ENCODE data around the gene SNX32. TPM values are rescaled to one million over a fixed set of nuclear protein-coding genes. Genes with fewer than 3 reads are reported as not detected.

The SNX32 gene
- total and polyA plus RNA-seq, 9 of the 15 experiments (the other 6 are each of a cell fraction or from before 2014, with no cell fraction given): 0.03 TPM; not detected in 7

DNA sequence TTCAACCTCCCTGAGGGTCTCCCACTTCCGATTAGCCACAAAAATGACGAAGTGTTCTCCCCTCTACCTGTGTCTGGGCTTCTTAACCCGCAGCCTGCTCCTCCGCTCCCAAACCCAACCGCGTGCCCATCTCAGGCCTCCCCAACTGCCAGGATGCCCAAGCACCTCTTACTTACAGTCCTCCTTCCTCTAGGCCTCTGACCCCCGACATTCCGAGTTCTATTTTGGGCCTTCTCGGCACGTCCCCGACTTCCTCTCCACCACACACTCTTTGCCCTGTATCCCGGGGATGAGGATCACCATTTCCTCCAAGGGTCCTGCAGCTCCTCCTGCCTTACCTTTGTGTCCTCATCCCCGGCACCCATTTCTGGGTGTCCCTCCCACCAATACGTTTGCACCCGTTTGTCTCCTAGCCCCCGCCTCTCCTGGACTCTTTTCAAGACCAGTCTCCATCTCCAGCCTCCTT lies 26.1 kb downstream of the SNX32 start (continued):
- TF ChIP-seq FOXK1 (CRISPR knock-in tag; IDR thresholded peaks at IDR 0.05; ENCODE audit: borderline replicate concordance) (no peak), KDM4B (IDR thresholded peaks at IDR 0.05; ENCODE audit: borderline replicate concordance in 2 of 2, low read depth in 1 of 2) (0 out of 4 replicates have a peak, but pooled peaks of 1 of the 2 experiments have one; percentile 4), OTX1 (CRISPR knock-in tag; IDR thresholded peaks at IDR 0.05) (peak; percentile 88), SMARCA5 (IDR thresholded peaks at IDR 0.05) (peak; percentile 68; the same call in 1 of the 2 replicates), ZNF41 (CRISPR knock-in tag; conservative IDR thresholded peaks at IDR 0.05) (no peak), CHD1 (IDR thresholded peaks at IDR 0.05; ENCODE audit: low read length) (peak; percentile 99), ZNF644 (tag; IDR thresholded peaks at IDR 0.05; ENCODE audit: low read depth) (peak; percentile 17; the same call in 1 of the 2 replicates), KLF10 (CRISPR knock-in tag; IDR thresholded peaks at IDR 0.05) (0 out of 2 replicates have a peak, but pooled peaks have one; percentile 37), FOXP1 (CRISPR knock-in tag; IDR thresholded peaks at IDR 0.05) (no peak), JUNB (CRISPR knock-in tag; conservative IDR thresholded peaks at IDR 0.05) (no peak), CBX8 (IDR thresholded peaks at IDR 0.05; ENCODE audit: borderline replicate concordance, extremely low read depth, low read depth, low read length, poor library complexity, severe bottlenecking) (no peak), RAD21 (CRISPR knock-in tag; conservative IDR thresholded peaks at IDR 0.05 in 1 of 2, IDR thresholded peaks at IDR 0.05 in 1 of 2) (no peak), NR3C1 (CRISPR knock-in tag; IDR thresholded peaks at IDR 0.05) (no peak), ZNF707 (CRISPR knock-in tag; conservative IDR thresholded peaks at IDR 0.05) (no peak), HDAC8 (tag; IDR thresholded peaks at IDR 0.05) (no peak), STAT5B (CRISPR knock-in tag; IDR thresholded peaks at IDR 0.05) (no peak), SRSF7 (optimal IDR thresholded peaks at IDR 0.05; ENCODE audit: low read depth, low read length) (no peak), ZKSCAN1 (IDR thresholded peaks at IDR 0.05; ENCODE audit: low read depth, low read length) (no peak), MTA3 (IDR thresholded peaks at IDR 0.05; ENCODE audit: borderline replicate concordance) (no peak)
- TF ChIP-seq, protein P1, sequence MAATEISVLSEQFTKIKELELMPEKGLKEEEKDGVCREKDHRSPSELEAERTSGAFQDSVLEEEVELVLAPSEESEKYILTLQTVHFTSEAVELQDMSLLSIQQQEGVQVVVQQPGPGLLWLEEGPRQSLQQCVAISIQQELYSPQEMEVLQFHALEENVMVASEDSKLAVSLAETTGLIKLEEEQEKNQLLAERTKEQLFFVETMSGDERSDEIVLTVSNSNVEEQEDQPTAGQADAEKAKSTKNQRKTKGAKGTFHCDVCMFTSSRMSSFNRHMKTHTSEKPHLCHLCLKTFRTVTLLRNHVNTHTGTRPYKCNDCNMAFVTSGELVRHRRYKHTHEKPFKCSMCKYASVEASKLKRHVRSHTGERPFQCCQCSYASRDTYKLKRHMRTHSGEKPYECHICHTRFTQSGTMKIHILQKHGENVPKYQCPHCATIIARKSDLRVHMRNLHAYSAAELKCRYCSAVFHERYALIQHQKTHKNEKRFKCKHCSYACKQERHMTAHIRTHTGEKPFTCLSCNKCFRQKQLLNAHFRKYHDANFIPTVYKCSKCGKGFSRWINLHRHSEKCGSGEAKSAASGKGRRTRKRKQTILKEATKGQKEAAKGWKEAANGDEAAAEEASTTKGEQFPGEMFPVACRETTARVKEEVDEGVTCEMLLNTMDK (IDR thresholded peaks at IDR 0.05; ENCODE audit: borderline replicate concordance, insufficient read depth, low read depth, low read length, poor library complexity, severe bottlenecking): no peak
- TF ChIP-seq, protein P2, sequence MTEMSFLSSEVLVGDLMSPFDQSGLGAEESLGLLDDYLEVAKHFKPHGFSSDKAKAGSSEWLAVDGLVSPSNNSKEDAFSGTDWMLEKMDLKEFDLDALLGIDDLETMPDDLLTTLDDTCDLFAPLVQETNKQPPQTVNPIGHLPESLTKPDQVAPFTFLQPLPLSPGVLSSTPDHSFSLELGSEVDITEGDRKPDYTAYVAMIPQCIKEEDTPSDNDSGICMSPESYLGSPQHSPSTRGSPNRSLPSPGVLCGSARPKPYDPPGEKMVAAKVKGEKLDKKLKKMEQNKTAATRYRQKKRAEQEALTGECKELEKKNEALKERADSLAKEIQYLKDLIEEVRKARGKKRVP (CRISPR knock-in tag; IDR thresholded peaks at IDR 0.05): no peak
- TF ChIP-seq, protein P3, sequence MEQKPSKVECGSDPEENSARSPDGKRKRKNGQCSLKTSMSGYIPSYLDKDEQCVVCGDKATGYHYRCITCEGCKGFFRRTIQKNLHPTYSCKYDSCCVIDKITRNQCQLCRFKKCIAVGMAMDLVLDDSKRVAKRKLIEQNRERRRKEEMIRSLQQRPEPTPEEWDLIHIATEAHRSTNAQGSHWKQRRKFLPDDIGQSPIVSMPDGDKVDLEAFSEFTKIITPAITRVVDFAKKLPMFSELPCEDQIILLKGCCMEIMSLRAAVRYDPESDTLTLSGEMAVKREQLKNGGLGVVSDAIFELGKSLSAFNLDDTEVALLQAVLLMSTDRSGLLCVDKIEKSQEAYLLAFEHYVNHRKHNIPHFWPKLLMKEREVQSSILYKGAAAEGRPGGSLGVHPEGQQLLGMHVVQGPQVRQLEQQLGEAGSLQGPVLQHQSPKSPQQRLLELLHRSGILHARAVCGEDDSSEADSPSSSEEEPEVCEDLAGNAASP (IDR thresholded peaks at IDR 0.05): no peak
- TF ChIP-seq, protein P4, sequence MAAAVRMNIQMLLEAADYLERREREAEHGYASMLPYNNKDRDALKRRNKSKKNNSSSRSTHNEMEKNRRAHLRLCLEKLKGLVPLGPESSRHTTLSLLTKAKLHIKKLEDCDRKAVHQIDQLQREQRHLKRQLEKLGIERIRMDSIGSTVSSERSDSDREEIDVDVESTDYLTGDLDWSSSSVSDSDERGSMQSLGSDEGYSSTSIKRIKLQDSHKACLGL (CRISPR knock-in tag; IDR thresholded peaks at IDR 0.05; ENCODE audit: borderline replicate concordance, poor library complexity, severe bottlenecking): no peak
